ENCODE results near the gene PAQR9.

Gene PAQR9

DNA sequence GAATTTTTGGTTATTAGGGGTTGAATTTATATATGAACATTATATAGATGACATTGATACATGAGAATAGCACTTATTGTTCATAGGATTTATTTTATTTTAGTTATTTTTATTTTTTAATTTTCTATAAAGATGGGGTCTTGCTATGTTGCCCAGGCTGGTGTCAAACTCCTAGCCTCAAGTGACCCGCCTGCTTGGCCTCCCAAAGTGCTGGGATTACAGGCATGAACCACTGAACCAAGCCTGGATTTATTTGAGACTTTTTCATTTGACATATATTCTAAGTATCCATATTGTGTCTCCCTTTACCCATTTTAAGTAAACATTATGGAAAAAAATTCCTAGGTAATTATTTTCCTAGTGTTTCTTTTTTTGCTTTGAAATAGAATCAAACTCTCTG lies 12.5 kb downstream of the PAQR9 start:
- DNase-seq (ENCODE audit: low read depth), result no peak

DNA sequence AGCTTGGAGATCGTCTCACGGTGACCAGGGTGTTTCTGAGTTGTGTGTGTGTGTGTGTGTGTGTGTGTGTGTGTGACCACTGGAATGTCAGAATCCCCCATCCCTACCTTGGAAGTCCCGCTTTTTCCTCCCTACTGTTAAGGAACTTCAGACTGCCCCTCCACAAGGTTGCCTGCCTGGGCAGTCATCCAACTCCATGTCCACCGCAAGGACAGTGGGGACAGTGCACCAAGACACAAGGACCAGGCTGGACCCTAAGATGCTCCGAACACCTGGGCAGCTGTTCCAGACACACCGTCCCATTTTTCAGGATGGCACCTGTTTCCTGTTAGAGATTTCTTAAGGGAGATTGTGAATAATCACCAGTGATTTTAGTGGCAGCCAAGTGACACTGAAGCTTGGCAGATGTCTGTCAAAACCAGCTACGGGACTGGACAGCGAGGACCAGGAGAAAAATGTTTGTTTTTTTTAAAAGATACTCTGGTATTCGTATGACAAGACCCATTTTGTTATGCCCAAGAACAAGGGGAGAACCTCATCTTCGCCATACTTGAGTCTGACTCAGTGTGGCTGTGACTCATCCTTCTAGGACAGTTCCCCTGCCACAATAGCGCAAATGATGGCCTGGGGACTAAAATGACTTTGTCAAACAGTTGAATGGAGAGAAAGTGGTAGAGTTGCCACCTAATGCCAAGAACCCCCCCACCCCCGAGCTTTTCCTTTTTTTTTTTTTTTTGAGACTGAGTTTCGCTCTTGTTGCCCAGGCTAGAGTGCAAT lies 15.5 kb downstream of the PAQR9 start:
- peak; percentile 16 for DNase-seq (ENCODE audit: low read depth)

DNA sequence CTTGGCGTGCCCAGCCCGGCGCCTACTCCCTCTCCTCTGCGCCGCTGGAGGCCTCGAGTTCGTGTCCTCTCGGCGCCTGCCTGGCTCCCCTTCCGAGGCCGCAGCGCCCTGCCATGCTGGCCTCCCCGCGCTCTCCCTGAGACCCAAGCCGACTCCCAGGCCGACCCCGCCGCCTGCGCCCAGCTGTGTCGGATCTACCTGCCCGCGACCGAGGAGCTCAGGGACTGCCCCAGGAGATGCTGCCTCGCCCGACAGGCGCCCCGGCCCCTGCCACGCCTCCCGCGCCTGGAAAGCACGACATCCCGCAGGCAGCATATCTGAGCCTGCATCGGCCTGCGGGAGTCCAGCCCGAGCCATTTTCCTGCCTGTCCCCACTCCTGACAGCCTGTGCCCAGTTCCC lies 16.1 kb downstream of the PAQR9 start:
- no peak for DNase-seq (ENCODE audit: low read depth)

DNA sequence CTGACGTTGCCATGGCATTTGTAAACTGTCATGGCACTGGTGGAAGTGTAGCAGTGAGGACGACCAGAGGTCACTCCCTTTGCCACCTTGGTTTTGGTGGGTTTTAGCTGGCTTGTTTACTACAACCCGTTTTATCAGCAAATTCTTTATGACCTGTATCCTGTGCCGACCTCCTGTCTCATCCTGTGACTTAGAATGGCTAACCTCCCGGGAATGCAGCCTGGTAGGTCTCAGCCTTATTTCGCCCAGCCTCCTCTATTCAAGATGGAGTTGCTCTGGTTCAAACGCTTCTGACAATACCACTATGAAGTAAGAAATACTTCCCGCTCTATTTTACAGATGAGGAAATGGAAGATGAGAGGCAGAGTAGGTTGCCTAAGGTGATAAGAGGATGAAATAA lies 16.6 kb downstream of the PAQR9 start:
- DNase-seq (ENCODE audit: low read depth), result no peak

DNA sequence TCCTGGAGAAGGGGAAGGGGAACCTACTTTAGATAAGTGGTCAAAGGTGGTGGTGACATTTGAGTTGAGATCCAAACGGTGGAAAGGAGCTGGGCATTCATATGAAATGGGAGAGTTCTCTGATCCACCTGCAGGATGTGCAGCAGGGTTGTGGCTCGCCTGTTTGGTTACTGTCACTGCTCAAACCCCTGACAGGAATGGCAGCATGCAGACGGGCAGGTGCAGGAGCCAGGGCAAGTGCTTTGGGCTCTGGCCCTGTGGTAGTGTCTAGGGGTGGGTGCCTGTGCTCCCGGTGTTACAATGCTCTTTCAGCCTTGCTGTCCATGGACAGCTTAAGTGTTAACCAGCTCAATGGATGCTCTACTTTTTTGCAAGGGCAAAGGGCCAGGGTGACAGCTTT lies 18.5 kb downstream of the PAQR9 start:
- DNase-seq (ENCODE audit: low read depth), result no peak

DNA sequence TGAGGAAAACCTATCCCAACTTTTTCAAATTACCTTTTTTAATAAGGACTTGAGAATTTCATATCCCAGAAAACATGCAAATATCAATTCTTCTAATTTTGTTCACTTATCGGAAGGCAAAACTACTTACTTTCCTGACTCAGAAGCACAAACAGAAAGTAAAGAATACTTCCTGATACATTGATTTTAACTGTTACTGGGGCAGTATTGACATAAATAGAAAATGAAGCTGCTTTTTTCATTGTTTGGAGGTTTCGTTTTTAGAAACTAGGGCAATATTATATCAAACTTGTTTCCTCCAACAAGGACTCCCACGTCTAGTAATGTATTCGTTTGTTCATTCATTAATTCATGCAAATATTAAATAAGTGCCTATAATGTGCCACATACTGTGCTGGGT lies 19.1 kb downstream of the PAQR9 start:
- DNase-seq (ENCODE audit: low read depth), result no peak

DNA sequence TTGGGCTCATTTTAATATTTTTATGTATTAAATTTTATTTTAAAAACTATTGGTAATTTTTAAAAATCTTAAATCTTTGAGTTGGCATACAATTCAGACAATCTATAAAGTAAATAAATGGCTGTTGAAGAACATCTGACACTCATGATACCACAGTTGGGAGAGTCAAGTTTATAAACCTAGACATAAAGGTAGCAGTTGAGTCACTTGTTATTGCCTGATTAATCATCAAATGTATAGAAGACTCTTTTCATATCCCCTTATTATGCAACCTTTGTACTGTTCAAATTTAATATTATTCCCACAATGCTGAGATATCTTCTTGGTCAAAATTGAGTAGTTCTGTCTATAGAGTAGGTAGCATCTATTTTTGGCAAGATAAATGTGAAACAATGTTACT lies 19.6 kb downstream of the PAQR9 start:
- no peak for DNase-seq (ENCODE audit: low read depth)

DNA sequence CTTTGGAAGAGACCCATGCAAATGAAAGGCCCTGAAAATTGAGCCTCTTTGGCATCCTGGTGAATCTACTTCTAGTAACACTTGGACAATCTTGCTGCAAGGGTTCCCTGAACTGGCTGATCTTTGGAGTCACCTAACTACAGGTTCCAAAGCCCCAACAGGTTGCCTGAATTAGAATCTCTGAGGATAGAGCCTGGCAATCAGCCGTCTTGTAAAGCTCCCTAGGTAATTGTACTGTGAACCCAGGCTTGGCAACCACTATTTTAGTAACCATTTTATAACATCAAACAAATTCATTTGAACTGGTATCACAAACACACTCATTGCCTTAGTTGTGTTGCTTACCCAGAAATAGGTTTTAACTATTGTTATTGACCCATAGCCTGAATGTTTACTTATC lies 20.1 kb downstream of the PAQR9 start:
- DNase-seq (ENCODE audit: low read depth), result no peak

DNA sequence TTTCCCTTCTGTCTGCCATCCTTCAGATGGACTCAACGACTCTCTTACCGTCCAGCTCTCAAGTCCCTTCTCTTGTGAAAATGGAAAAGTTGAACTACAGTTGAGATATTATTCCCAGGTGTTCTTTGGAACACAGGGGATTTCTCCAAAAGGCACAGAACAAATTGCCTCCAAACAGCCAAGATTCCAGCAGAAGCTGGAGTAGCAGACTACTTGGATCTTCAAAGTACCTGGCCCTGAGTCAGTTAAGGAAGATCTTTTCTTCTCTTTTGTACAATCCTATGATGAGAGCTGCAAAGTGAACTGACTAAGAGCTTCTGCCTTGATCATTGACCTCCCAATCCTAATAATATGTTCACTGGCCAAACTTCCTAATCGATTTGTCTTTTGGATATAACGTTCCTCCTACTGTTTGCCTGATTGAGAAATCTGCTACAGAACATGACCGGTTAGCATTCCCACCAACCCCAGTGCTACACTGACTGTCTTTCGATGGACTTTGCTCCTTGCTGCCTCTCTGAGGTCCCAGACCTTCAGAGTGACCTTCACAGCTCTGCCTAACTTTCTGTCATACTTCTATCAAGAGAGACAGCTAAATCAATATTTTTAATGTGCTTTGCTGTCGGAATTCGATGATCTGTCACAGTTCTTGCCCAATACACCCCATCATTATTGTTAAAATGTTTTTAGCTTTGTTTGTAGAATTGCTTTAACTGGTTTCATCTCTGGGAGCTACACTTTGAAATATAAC lies 21.9 kb downstream of the PAQR9 start:
- DNase-seq (ENCODE audit: low read depth), result no peak

DNA sequence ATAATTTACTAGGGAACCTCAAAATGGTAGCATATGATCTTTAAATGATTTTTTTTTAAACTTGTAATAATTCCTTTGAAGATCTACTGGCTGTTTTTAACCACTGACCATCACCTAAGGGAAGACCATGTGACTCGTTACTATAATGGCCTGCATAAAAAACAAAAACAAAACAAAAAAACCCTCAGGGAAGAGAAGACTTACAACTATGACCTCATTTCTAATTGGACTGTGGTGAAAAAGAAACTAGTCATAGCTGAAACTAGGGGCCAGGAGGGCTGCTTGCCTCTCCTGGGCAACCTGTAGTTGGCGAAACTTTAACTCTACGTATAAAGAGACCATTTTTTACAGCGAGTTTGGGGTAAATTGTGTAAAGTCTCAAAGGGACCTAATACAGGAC lies 23.0 kb downstream of the PAQR9 start:
- no peak for DNase-seq (ENCODE audit: low read depth)

DNA sequence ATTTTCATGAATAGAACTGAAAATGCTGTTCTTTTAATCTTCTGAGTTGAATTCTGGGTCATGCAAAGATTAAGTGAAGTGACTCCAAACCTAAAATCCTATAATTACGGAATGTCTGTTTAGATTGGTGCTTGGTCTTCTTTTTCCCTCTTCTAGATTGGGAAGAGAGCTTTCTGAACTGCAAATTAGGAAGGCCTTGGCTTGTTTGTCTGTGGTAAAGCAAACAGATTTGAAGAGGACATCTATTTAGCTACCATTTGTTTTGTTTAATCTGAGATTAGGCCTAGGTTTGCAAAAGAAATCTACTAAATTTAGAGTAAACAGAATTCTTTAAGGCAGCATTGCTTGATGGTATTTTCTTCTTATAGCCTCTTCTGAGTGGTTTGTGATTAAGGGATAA lies 23.5 kb downstream of the PAQR9 start:
- DNase-seq (ENCODE audit: low read depth), result no peak

DNA sequence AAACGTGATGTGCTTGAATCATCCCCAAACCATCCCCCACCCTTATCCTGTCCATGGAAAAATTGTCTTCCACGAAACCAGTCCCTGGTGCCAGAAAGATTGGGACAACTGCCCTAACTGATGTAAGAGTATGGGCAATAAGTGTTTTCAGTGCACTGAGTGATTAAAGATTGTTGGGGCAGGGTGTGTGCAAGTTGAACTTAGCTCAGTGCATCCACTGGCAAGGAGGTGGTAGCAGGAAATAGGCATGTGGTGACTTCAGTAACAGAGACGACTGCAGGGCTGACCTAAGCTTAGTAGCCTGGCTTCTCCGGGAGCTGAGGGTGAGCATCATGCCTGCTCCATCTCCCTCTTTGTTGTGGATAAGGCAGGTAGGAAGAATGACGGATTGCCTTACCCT lies 27.5 kb downstream of the PAQR9 start:
- DNase-seq (ENCODE audit: low read depth), result no peak

DNA sequence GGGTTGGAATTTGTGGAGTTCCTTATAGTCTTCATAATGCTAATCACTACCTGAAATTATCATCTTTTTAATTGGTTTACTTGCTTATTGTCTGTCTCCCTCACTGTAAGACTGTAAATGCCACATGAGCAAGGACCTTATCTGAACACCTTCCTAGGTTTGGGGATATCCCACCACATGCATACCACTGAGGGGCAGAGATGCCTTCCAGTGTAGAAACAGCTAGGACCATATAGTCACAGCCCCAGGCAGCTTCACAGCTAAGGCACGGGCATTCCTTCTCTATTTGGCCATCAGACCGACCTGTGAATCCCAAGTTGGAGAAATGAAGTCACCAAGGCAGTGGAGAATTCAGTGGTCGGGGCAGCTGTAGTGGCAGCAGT lies 28.6 kb downstream of the PAQR9 start:
- DNase-seq (ENCODE audit: low read depth), result no peak

DNA sequence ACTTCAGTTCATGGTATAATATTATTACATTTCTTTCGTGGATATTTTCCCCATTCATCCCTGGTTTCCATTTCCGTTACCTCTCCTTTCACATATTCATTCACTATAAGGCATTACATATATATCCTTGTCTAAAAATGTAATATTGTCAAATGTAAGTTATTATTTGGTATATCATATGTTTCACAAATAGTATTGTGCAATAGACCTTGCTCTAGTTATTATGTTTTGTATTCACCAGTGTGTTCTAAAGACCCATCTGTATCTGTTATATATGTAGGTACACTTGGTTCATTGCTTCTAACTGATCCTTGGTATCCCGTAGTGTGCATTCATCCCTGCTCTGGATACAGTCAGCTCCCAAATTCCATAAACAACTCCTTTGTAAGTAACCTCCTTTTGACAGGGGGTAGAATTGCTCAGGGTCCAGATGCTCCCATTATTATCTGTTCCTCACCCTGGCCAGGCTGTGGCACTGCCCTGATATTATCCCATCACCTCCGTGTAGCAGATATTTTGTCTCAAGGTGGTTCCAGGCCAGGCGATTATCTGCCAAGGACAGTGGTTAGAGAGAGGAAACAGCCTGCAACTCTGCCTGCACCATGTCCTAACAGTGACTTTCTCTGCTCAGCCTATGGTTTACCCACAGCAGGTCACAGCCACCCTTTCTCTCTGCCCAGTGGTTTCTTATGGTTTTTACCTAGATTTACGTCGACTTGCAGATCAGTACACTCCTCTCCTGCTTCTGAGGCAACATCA lies 29.2 kb downstream of the PAQR9 start:
- no peak for DNase-seq (ENCODE audit: low read depth)

DNA sequence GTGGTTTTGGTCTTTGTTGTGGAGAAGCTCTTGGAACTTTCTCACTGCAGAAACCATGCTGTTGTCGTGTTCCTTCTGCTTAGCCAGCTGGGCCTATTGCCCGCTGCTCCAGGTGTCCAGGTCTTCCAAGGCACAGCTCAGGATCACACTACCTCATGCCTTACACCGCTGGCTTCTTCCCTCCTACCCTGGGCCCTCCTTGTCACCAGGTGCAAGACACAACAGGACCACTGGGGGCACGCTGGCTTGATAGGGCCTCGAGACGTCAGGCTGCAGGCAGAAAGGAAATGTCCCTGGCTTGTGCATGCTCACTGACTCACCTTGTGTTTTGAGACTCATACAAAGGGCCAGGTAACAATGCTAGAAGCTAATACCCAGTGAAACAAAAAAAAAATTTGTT lies 32.3 kb downstream of the PAQR9 start:
- peak; percentile 14 for DNase-seq (ENCODE audit: low read depth)

DNA sequence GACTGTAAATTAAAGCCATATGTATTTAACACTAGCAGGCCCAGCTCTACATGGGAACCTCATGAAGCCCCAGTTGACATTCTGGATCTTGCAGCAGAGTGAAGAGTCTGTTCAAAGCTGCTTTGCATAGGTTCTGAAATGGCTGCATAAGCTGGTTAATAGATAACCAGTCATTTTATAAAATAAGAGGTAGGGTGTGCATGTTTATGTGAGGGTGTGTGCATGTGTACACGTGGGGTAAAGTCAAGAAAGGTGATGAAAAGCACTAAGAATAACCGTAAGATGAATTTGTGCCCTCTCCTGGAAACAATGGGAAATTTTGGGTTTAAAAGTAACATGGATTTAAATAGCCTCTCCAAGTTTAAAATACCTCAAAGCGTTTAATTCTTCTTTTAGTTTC lies 33.0 kb downstream of the PAQR9 start:
- DNase-seq (ENCODE audit: low read depth), result no peak

DNA sequence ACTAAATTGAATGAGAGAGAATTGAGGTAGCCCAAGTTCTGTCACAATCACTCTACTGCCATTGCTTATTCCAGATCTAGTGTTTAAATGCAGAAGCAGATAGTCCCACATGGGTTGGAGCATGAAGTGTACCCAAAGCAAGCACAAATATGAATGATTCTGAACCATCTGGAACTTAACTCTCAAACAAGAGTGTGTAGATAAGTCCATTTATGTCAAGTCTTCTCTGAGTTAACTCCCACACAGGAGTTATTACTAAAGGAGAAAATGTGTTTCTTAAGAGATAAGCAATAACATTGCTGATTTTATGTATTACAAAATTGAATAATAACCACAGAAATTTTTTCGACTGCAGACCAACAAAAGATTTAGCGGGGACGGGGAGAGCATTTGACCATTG lies 33.6 kb downstream of the PAQR9 start:
- DNase-seq (ENCODE audit: low read depth), result no peak

DNA sequence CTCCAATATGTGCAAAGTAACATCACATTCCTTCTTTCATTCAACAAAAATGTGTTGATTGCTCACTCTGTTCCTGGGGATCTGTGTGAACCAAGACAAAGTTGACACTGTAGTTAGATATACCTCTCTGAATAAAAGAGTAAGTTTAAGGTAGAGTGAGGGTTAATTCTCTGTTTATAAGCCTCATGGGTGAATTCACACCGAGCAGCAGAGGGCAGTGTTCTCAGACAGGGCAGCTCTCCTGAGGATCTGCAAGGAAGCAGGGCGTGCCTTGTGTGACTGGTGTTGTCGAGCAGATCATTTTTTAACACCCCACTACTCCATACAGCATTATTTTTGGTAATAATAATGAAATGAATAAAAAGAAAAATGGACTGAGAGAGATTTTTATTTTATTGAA lies 34.4 kb downstream of the PAQR9 start:
- DNase-seq (ENCODE audit: low read depth), result peak; percentile 12

DNA sequence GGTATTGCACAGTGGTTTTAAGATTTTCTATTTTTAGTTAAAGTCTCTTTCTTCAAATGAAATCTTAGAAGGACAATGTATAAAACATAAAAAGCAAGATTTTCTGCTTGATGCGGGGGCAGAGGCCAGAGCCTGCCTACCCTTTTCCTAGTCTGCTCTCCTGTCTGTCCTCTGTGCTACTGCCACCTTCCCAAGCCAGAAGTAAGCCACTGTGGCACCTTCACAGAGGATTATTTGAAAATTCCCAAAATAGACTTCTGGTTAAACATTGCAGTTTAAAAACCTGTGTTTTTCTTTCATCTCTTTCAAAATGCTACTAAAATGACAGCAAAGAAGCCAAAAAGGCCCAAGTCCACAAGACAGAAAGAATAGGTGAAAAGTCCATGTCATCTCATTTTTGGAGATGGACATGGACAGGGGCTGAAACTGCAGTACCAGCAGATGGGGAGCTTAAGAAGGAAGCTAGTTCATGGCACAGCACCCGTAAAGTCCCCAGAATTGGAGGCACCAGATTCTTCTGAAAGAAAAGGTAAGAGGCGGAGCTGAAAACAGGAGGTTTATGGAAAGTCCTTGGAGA lies 37.0 kb downstream of the PAQR9 start:
- DNase-seq (ENCODE audit: low read depth), result no peak

DNA sequence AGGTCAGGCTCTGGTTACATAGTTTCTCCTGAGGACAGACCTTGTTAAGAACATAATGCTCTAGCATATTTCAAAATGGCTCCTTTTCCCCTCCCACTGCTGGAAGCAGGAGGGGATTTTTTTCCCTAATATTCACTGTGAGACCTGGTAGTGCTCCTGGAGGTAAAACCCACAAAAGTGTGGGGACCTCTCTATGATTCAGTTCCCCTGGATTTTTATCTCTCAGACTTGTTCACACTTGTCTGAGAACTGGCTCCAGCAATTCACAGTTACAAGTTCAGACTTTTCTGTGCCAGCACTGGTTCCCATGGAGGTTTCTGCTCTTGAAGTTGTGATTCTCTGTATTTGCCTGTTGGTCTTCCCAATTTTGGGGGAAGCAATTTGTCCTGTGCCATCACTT lies 38.3 kb downstream of the PAQR9 start:
- no peak for DNase-seq (ENCODE audit: low read depth)

DNA sequence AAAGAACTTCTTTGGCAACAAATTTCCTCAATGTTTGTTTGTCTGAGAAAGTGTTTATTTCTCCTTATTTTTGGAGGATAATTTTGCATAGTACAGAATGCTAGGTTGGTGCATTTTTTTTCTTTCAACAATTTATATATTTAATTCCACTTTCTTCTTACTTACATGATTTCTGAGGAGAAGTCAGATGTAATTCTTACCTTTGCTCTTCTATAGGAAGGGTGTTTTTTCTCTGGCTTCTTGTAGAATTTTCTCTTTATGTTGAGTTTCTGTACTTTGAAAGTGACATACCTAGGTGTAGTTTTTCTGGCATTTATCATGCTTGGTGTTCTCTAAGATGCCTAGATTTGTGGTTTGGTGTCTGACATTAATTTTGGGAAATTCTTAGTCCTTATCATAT lies 39.8 kb downstream of the PAQR9 start:
- DNase-seq (ENCODE audit: low read depth), result no peak

DNA sequence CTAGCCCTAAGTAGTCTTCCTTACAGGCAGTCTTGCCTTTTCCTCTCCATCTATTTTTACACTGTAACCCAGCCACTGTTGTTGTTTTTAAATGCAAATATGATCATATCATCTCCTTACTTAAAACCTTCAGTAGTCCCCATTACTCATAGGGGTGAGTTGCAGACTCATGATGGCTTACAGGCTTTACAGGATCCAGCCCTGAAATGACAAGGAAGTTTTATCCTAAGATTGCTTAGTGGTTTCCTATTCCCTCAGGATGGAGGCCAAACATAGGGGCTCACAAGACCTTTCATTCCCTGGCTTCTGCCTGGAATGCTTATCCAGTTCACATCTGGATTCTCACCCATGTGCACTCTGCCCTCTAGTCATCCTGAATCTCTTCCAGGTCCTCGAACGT lies 46.9 kb downstream of the PAQR9 start:
- DNase-seq (ENCODE audit: low read depth), result no peak

DNA sequence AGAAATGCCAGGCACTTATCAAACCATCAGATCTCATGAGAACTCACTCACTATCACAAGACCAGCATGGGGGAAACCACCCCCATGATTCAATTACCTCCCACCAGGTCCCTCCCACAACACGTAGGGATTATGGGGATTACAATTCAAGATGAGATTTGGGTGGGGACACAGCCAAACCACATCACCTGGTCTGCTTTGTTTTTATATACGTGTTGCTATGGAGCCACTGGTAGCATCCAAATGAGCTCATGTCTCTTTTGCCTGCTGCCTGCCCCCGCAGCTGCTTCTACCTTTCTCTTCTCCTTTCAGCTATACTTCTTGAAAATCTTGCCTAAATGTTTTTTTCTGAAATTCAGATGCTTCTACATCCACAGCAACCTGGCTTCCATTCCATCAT lies 47.8 kb downstream of the PAQR9 start:
- DNase-seq (ENCODE audit: low read depth), result no peak

All from activated T-cell treated with anti-CD3 and anti-CD28 coated beads for 24 hours (primary cell).